Brain microvascular endothelial cell (primary cell): ENCODE measurements around the gene ARHGAP10.
A peak's percentile ranks its signal among the peaks of the same experiment; 100 is the strongest.

Experiments used
- DNase-seq: peaks from one replicate; pipeline ENCODE4 v3.0.0-alpha.2; 2020
- H3K27ac ChIP-seq: fragments of 250-450 bp; sonication (Bioruptor Pico); 2 replicates; pipeline ENCODE4 v1.5.1; 2020; ENCODE audit warnings: mild to moderate bottlenecking, moderate library complexity
- H3K27me3 ChIP-seq: fragments of 250-450 bp; sonication (Bioruptor Pico); replicated peaks from 2 replicates; pipeline ENCODE4 v1.5.1; 2020; ENCODE audit warnings: mild to moderate bottlenecking
- H3K36me3 ChIP-seq: fragments of 250-450 bp; sonication (Bioruptor Pico); replicated peaks from 2 replicates; pipeline ENCODE4 v1.5.1; 2020; ENCODE audit warnings: mild to moderate bottlenecking
- H3K4me3 ChIP-seq: 2 replicates; pipeline ENCODE4 v1.5.1; 2011; ENCODE audit warnings: low read depth, mild to moderate bottlenecking, control low read depth, low read length, moderate library complexity
- in situ Hi-C: cut with HindIII; loops from 2 replicates; pipeline ENCODE4 v1.10.0; 2017; ENCODE audit warnings: low sequenced_read_pairs, low pct_ligation_motif_present
- TF ChIP-seq, protein P1 (sequence below): IDR thresholded peaks from 2 replicates; pipeline ENCODE4 v1.5.1; 2011; ENCODE audit warnings: low read depth, mild to moderate bottlenecking, moderate library complexity, low read length, control low read depth, inconsistent platforms; ENCODE audit errors: missing control alignments

ARHGAP10 gene

DNA sequence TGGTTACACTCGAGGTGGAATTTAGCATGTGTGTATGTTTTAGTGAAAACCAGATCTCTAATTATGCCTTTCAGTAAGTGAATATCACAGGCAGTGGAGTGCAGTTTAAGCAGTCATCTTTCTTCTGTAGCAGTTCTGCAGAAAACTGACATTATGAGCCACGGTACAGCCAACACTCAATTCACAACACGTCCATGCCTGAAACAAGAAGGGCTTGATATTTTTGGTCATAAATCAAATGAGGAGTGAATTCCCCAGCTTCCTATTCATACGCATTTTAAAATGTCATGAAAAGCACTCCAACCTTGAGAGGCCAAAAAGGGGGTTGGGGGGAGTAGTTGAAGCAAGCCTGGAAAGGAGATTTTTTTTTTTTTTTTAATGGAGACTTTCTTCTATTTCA, 316.7 kb downstream of the ARHGAP10 start:
- Histone ChIP-seq H3K27me3 (no peaks in the 10 kb centered on the region), H3K36me3 (peaks cover 4% of the 10 kb centered on the region), H3K27ac (no peak overlapping the region), H3K4me3 (no peak overlapping the region)
- TF ChIP-seq, protein P1, sequence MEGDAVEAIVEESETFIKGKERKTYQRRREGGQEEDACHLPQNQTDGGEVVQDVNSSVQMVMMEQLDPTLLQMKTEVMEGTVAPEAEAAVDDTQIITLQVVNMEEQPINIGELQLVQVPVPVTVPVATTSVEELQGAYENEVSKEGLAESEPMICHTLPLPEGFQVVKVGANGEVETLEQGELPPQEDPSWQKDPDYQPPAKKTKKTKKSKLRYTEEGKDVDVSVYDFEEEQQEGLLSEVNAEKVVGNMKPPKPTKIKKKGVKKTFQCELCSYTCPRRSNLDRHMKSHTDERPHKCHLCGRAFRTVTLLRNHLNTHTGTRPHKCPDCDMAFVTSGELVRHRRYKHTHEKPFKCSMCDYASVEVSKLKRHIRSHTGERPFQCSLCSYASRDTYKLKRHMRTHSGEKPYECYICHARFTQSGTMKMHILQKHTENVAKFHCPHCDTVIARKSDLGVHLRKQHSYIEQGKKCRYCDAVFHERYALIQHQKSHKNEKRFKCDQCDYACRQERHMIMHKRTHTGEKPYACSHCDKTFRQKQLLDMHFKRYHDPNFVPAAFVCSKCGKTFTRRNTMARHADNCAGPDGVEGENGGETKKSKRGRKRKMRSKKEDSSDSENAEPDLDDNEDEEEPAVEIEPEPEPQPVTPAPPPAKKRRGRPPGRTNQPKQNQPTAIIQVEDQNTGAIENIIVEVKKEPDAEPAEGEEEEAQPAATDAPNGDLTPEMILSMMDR, result no peak
- DNase-seq, result no peak
- in situ Hi-C loops, result no loop called here

DNA sequence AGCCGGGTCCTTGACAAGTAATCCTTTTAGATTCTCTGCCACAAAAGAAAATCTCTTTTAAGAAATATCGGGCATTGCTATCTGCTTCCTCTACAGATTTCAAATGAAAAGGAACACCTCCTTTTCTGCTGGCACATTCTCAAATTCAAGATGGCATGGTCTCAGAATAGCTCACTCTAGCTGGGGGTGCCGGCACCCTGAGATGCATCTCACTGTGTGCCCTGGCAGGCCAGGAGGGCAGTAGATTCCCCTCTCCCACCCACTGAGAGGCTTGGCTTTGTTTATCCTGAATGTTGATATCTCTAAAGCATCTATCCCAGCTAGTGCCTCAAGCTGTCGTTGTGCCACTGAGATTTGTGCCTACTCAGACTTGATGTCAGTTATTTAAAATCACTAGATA, 319.5 kb downstream of the ARHGAP10 start:
- no peak for DNase-seq
- no peaks in the 10 kb centered on the region for H3K27me3 ChIP-seq
- peaks cover 4% of the 10 kb centered on the region for H3K36me3 ChIP-seq
- no peak overlapping the region for H3K27ac ChIP-seq
- TF ChIP-seq, protein P1, result no peak
- in situ Hi-C loops, result no loop called here
- no peak overlapping the region for H3K4me3 ChIP-seq

DNA sequence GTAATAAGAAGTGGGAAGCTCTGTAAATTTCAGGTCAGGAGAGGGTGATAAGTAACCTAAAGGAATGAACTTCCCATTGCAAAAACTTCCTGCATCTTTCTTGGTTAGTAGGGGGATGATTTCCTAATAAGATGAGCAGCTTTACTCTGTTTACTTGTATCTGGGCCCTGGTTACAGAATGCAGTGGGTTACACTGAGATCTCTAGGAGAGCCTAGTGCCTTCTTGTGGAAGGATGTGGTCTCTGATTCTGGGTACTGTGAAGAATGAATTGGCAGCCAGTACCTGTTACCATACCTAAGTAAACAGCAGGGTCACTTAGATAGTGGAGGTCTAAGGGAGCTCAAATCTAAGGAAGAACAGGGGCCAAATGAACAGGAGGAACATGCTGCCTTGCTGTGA, 320.6 kb downstream of the ARHGAP10 start:
- in situ Hi-C loops, result no loop called here
- H3K27ac ChIP-seq, result no peak overlapping the region
- H3K27me3 ChIP-seq, result no peaks in the 10 kb centered on the region
- TF ChIP-seq, protein P1, result no peak
- no peak overlapping the region for H3K4me3 ChIP-seq
- H3K36me3 ChIP-seq, result no peaks in the 10 kb centered on the region
- DNase-seq, result no peak

DNA sequence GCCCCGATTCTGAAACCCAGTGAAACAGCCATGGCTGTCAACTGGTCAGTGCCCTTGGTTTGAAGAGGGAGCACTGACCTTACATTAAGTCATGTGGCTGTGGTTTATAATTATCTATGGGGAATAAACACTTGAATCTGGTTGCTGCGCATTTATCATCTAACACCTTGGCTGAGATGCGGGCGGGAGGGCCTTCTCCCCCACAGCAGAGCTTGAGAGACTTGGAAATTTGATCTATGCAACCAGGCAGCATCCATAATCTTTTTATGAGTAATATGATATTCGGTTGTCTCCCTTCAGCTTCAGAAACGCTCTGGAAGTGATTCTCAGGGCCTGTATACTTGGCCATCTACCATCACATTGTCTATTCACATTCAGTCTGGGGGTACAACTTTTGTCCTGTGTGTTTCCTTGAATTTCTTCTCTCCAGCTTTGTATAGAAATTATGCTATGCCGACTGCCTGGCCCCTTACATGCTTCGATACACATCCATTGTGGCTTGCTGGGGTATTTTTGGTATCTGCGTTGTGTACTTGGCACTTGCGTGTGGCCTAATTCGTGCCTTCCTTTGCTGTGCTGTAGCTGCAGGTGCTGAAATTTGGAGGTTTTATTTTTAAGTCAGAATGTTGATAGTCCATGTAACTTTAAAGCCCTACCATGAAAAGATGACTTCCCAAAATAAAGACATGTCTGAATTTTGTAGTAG, 321.6 kb downstream of the ARHGAP10 start:
- TF ChIP-seq, protein P1, result no peak
- Histone ChIP-seq H3K36me3 (no peaks in the 10 kb centered on the region), H3K4me3 (no peak overlapping the region), H3K27ac (no peak overlapping the region), H3K27me3 (no peaks in the 10 kb centered on the region)
- no peak for DNase-seq
- in situ Hi-C loops, result no loop called here

DNA sequence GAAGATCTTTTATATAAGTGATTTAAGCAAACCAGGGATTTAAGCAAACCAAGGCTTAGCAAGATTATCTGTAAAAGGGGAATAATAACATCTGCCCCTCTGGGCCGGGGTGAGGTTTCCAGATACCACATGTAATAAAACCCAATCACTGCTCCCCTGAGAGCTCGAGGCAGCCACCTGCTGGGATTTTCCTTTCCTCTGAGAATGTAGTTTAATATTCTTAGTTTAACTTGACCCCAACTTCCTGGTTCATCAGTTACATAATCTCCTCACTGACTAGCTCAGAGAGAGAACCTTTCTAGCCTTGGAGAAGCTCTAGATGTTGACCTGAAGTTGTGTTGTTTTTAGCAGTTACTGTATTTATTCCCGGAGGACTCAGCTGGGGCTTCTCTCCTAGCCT, 322.4 kb downstream of the ARHGAP10 start:
- DNase-seq, result peak; percentile 9
- no peaks in the 10 kb centered on the region for H3K27me3 ChIP-seq
- TF ChIP-seq, protein P1, result no peak
- H3K36me3 ChIP-seq, result no peaks in the 10 kb centered on the region
- H3K4me3 ChIP-seq, result no peak overlapping the region
- in situ Hi-C loops, result no loop called here
- H3K27ac ChIP-seq, result no peak overlapping the region

DNA sequence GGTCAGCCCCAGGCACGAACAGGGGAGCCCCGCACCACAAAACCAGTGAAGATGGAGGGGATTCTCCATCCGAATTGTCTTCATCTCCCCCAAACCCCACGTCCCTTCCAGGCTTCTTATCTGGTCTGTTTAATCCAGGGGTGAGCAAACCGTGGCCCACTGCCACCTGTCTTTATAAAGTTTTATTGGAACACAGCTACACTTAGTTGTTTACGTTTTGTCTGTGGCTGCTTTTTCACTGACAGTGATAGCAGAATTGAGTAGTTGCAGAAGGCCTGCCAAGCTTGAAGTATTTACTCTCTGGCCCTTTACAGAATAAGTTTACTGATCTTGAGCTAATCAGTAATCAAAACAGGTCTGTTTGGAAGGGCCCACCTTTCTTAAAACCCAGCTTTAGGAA, 324.0 kb downstream of the ARHGAP10 start:
- DNase-seq, result no peak
- Histone ChIP-seq H3K27ac (no peak overlapping the region), H3K4me3 (no peak overlapping the region), H3K27me3 (no peaks in the 10 kb centered on the region), H3K36me3 (no peaks in the 10 kb centered on the region)
- TF ChIP-seq, protein P1, result no peak
- in situ Hi-C loops, result no loop called here
